Type B pancreatic cell (in vitro differentiated cells): Measurements from ENCODE around the gene DAB2IP. TPM values are rescaled to one million over a fixed set of nuclear protein-coding genes. Genes with fewer than 3 reads are reported as not detected.

Experiments
- DNase-seq: peaks from one replicate; pipeline ENCODE4 v3.0.0; 2021; ENCODE audit warnings: mixed read lengths; ENCODE audit not compliant: unreplicated experiment; ENCODE audit errors: extremely low spot score
- H3K27ac Mint-ChIP-seq: 2 replicates; pipeline ENCODE4 v1.8.0; 2021; ENCODE audit warnings: mild to moderate bottlenecking, mixed read lengths
- H3K27me3 Mint-ChIP-seq: 2 replicates; pipeline ENCODE4 v1.8.0; 2021; ENCODE audit warnings: mixed read lengths
- H3K36me3 Mint-ChIP-seq: 2 replicates; pipeline ENCODE4 v1.8.0; 2021; ENCODE audit warnings: mixed read lengths
- H3K4me1 Mint-ChIP-seq: one replicate; pipeline ENCODE4 v1.8.0; 2021; ENCODE audit warnings: mixed read lengths; ENCODE audit not compliant: unreplicated experiment
- H3K4me3 Mint-ChIP-seq: 2 replicates; pipeline ENCODE4 v1.8.0; 2021; ENCODE audit warnings: mild to moderate bottlenecking, mixed read lengths
- H3K9me3 Mint-ChIP-seq: 2 replicates; pipeline ENCODE4 v1.8.0; 2021; ENCODE audit warnings: mixed read lengths
- CTCF ChIP-seq: fragments of 200-600 bp; sonication (generic); conservative IDR thresholded peaks from 2 replicates; pipeline ENCODE4 v1.5.0; 2021; ENCODE audit warnings: antibody characterized with exemption, mild to moderate bottlenecking
- total RNA-seq: library from RNA; stranded (reverse); gene quantifications from 2 replicates; pipeline ENCODE4 v1.2.1, GENCODE V29; 2021; ENCODE audit warnings: low replicate concordance

Gene DAB2IP
- total RNA-seq, 1 donor from 2014 or later, result 57.2 TPM

GRCh38 chr9:121721058-121721350 lies 69.6 kb downstream of the DAB2IP start:
- no peaks in the 10 kb centered on the region for H3K27me3 Mint-ChIP-seq
- H3K36me3 Mint-ChIP-seq, result no peaks in the 10 kb centered on the region
- peak overlapping the region; percentile 75 for H3K27ac Mint-ChIP-seq
- H3K4me1 Mint-ChIP-seq, result peaks cover 50% of the 10 kb centered on the region
- no peak overlapping the region for H3K4me3 Mint-ChIP-seq
- TF ChIP-seq CTCF, result no peak
- no peaks in the 10 kb centered on the region for H3K9me3 Mint-ChIP-seq
- no peak for DNase-seq

DNA sequence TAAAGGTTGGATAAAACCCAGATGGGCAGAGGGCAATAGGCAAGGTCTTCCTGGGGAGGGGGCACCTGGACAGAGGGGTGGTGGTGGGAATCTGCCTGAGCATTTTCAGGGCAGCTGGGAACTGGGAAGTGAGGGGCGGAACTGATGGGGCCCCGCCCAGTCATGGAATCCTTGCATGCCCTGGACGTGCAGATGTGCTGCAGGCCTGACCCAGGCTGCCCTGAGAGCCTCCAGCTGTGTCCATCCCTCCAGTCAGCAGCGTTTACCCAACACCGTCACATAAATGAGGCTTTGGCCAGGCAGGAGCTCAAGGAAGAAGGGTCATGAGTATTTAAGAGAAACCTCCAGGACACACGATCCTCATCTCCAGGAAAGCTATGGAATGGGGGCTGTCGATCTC lies 70.3 kb downstream of the DAB2IP start:
- peak overlapping the region; percentile 75 for H3K27ac Mint-ChIP-seq
- no peak overlapping the region for H3K4me3 Mint-ChIP-seq
- no peaks in the 10 kb centered on the region for H3K36me3 Mint-ChIP-seq
- peaks cover 55% of the 10 kb centered on the region for H3K4me1 Mint-ChIP-seq
- H3K9me3 Mint-ChIP-seq, result no peaks in the 10 kb centered on the region
- H3K27me3 Mint-ChIP-seq, result no peaks in the 10 kb centered on the region
- no peak for TF ChIP-seq CTCF
- no peak for DNase-seq

DNA sequence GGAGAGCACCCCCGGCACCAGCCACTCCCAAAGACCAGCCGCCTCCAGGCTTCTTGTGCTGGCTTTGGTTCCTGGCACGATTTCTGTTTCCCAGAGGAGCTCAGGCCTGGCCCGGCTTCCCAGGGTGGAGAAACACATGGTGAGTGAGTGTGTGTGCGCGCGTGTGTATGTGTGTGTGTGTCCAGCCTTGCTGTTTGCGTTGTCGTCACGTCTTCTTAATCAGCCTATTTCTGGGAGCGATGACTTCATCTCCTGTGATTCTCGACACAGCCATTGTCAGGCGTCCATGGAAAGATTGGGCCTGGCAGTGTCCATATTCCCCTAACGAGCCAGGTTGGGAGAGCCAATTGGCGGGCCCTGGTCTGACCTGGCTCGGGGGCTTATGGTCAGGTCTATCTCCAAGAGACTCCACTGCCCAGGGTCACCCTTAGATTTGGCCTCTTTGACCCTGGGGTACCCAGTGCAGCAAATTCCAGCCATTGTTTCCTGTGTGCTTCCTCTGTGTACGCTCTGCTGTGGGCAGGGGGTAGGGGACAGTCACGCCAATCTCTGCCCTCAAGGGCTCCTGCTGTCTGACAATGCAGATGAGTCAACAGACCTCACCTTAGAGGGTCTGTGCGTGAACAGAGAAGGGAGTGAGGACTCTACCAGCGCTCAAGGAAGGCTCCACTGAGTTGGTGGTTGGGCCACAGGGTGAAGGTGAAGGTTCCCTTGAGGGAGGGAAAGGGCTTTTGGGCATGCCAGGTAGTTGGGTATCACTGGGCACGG lies 73.8 kb downstream of the DAB2IP start:
- no peaks in the 10 kb centered on the region for H3K9me3 Mint-ChIP-seq
- no peak overlapping the region for H3K4me3 Mint-ChIP-seq
- no peaks in the 10 kb centered on the region for H3K36me3 Mint-ChIP-seq
- no peak for TF ChIP-seq CTCF
- peaks cover 54% of the 10 kb centered on the region for H3K4me1 Mint-ChIP-seq
- DNase-seq, result no peak
- H3K27me3 Mint-ChIP-seq, result no peaks in the 10 kb centered on the region
- H3K27ac Mint-ChIP-seq, result no peak overlapping the region

DNA sequence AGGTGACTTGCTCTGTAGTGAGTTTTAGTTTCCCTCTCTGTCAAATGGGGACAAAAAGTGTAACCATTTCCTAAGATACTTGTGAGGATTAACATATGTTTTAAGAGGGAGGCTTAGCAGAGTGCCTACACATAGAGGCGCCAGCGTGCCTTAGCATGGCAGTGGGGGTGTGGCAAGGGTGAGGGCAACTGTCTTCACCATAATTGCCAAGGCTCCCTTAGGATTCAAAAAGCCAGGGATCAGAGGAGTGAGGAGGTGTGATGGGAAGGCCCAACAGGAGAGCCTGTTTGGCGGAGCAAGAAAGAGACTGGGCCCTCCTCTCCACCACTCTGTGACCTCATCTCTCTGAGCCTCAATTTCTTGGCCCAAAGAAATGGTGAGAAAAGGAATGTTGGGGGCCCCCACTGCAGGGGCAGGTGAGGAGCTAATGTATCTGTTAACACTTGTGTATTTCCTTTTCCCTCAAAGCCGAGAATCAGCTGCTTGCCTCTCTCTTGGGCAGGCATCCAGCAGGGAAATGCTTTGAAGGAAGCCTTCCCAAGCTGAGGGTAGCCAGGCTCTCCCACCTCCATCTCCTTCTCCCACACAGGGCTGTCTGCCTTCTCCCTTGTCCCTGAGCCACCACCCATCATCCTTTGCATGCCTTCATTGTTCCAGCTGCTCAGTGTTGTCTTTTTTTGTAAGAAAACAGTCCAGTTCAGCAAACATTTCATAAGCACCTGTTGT lies 76.0 kb downstream of the DAB2IP start:
- Mint-ChIP-seq H3K36me3 (no peaks in the 10 kb centered on the region), H3K4me1 (peaks cover 39% of the 10 kb centered on the region), H3K27ac (no peak overlapping the region), H3K27me3 (no peaks in the 10 kb centered on the region), H3K4me3 (no peak overlapping the region), H3K9me3 (no peaks in the 10 kb centered on the region)
- DNase-seq, result no peak
- TF ChIP-seq CTCF, result no peak

DNA sequence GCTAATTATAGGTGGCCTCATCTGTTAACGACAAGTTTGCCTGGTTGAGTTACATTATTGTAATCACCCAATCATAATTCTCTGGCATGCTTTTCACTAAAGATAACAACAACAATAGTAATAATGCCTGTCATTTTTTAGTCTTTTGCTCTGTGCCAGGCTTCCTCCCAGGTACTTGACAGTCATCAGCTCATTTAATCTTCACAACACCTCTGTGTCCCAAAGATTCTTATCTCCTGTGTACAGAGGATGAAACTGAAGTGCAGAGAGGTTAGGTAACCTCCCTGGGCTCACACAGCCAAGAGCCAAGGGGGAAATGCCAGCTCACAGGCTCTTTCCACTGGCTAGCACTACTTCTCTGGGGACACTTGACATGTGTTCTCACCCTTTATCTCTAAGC lies 77.5 kb downstream of the DAB2IP start:
- Mint-ChIP-seq H3K27me3 (no peaks in the 10 kb centered on the region), H3K27ac (no peak overlapping the region), H3K4me1 (peaks cover 47% of the 10 kb centered on the region), H3K36me3 (no peaks in the 10 kb centered on the region), H3K9me3 (no peaks in the 10 kb centered on the region), H3K4me3 (no peak overlapping the region)
- no peak for TF ChIP-seq CTCF
- DNase-seq, result no peak
